ENCODE data around the gene HPSE2. TPM values are rescaled to one million over a fixed set of nuclear protein-coding genes. Genes with fewer than 3 reads are reported as not detected.

Gene HPSE2
- total RNA-seq, 1 donor from 2014 or later = not detected

- no peak for DNase-seq (ENCODE audit: low spot score)
- Mint-ChIP-seq H3K9me3 (ENCODE audit: unreplicated experiment) (no peaks in the 10 kb centered on the region), H3K4me1 (ENCODE audit: unreplicated experiment) (no peaks in the 10 kb centered on the region), H3K27ac (ENCODE audit: unreplicated experiment) (no peak overlapping the region), H3K27me3 (ENCODE audit: unreplicated experiment) (no peaks in the 10 kb centered on the region), H3K4me3 (ENCODE audit: unreplicated experiment) (no peak overlapping the region), H3K36me3 (ENCODE audit: low read depth, unreplicated experiment) (no peaks in the 10 kb centered on the region)
- no peak for TF ChIP-seq CTCF (IDR thresholded peaks at IDR 0.05; ENCODE audit: unreplicated experiment)
Observed at GRCh38 chr10:98517672-98518071, 718.0 kb downstream of the HPSE2 start.

- H3K4me3 Mint-ChIP-seq (ENCODE audit: unreplicated experiment) = no peak overlapping the region
- no peaks in the 10 kb centered on the region for H3K36me3 Mint-ChIP-seq (ENCODE audit: low read depth, unreplicated experiment)
- TF ChIP-seq CTCF (IDR thresholded peaks at IDR 0.05; ENCODE audit: unreplicated experiment) = no peak
- H3K27ac Mint-ChIP-seq (ENCODE audit: unreplicated experiment) = no peak overlapping the region
- no peaks in the 10 kb centered on the region for H3K4me1 Mint-ChIP-seq (ENCODE audit: unreplicated experiment)
- H3K9me3 Mint-ChIP-seq (ENCODE audit: unreplicated experiment) = no peaks in the 10 kb centered on the region
- H3K27me3 Mint-ChIP-seq (ENCODE audit: unreplicated experiment) = no peaks in the 10 kb centered on the region
- DNase-seq (ENCODE audit: low spot score) = no peak
Observed at GRCh38 chr10:98516352-98516751, 719.3 kb downstream of the HPSE2 start.

GRCh38 chr10:98513704-98514103, 721.9 kb downstream of the HPSE2 start:
- peaks cover 1% of the 10 kb centered on the region for H3K27me3 Mint-ChIP-seq (ENCODE audit: unreplicated experiment)
- no peak for DNase-seq (ENCODE audit: low spot score)
- no peaks in the 10 kb centered on the region for H3K36me3 Mint-ChIP-seq (ENCODE audit: low read depth, unreplicated experiment)
- no peak overlapping the region for H3K27ac Mint-ChIP-seq (ENCODE audit: unreplicated experiment)
- no peak for TF ChIP-seq CTCF (IDR thresholded peaks at IDR 0.05; ENCODE audit: unreplicated experiment)
- no peak overlapping the region for H3K4me3 Mint-ChIP-seq (ENCODE audit: unreplicated experiment)
- no peaks in the 10 kb centered on the region for H3K4me1 Mint-ChIP-seq (ENCODE audit: unreplicated experiment)
- H3K9me3 Mint-ChIP-seq (ENCODE audit: unreplicated experiment) = no peaks in the 10 kb centered on the region

GRCh38 chr10:98511876-98512275, 723.8 kb downstream of the HPSE2 start:
- H3K4me1 Mint-ChIP-seq (ENCODE audit: unreplicated experiment) = no peaks in the 10 kb centered on the region
- no peak for TF ChIP-seq CTCF (IDR thresholded peaks at IDR 0.05; ENCODE audit: unreplicated experiment)
- H3K4me3 Mint-ChIP-seq (ENCODE audit: unreplicated experiment) = no peak overlapping the region
- no peaks in the 10 kb centered on the region for H3K9me3 Mint-ChIP-seq (ENCODE audit: unreplicated experiment)
- DNase-seq (ENCODE audit: low spot score) = no peak
- H3K27me3 Mint-ChIP-seq (ENCODE audit: unreplicated experiment) = peaks cover 1% of the 10 kb centered on the region
- no peaks in the 10 kb centered on the region for H3K36me3 Mint-ChIP-seq (ENCODE audit: low read depth, unreplicated experiment)
- no peak overlapping the region for H3K27ac Mint-ChIP-seq (ENCODE audit: unreplicated experiment)

GRCh38 chr10:98510412-98510995, 725.1 kb downstream of the HPSE2 start:
- TF ChIP-seq CTCF (IDR thresholded peaks at IDR 0.05; ENCODE audit: unreplicated experiment) = no peak
- Mint-ChIP-seq H3K27me3 (ENCODE audit: unreplicated experiment) (peaks cover 1% of the 10 kb centered on the region), H3K9me3 (ENCODE audit: unreplicated experiment) (no peaks in the 10 kb centered on the region), H3K27ac (ENCODE audit: unreplicated experiment) (no peak overlapping the region), H3K4me1 (ENCODE audit: unreplicated experiment) (no peaks in the 10 kb centered on the region), H3K36me3 (ENCODE audit: low read depth, unreplicated experiment) (no peaks in the 10 kb centered on the region), H3K4me3 (ENCODE audit: unreplicated experiment) (no peak overlapping the region)
- no peak for DNase-seq (ENCODE audit: low spot score)

Measured in endothelial cell (in vitro differentiated cells).